OCI-LY1 (cell line): ENCODE measurements around the gene GHITM.
A peak's percentile ranks its signal among the peaks of the same experiment; 100 is the strongest.
"Not testable (repeated sequence)": the region's sequence is repeated elsewhere in the genome, so short reads cannot be mapped to it uniquely, and the experiment has no call there.

ENCODE experiments used
- H2AFZ ChIP-seq: fragments of 200-600 bp; sonication (generic), shearing (Covaris generic); 2 replicates; pipeline ENCODE4 v1.6.0; 2014; ENCODE audit warnings: antibody characterized with exemption, mild to moderate bottlenecking, low read length
- H3F3A ChIP-seq: fragments of 200-600 bp; sonication (generic), shearing (Covaris generic); 2 replicates; pipeline ENCODE4 v1.6.0; 2014; ENCODE audit warnings: mild to moderate bottlenecking, antibody characterized with exemption, low read length, moderate library complexity; ENCODE audit not compliant: insufficient read depth
- H3K27ac ChIP-seq: fragments of 200-600 bp; sonication (generic); 2 replicates; pipeline ENCODE4 v1.5.1; 2014; ENCODE audit warnings: low read length, mixed run types, mild to moderate bottlenecking, low read depth; ENCODE audit not compliant: poor library complexity, severe bottlenecking
- H3K27me3 ChIP-seq: fragments of 200-600 bp; sonication (generic); 2 replicates; pipeline ENCODE4 v1.6.0; 2014; ENCODE audit warnings: antibody characterized with exemption, mild to moderate bottlenecking, low read length, moderate library complexity; ENCODE audit not compliant: insufficient read depth
- H3K36me3 ChIP-seq: fragments of 200-600 bp; sonication (generic); 2 replicates; pipeline ENCODE4 v1.6.1; 2014; ENCODE audit warnings: mild to moderate bottlenecking, antibody characterized with exemption, low read length, moderate library complexity, mixed read lengths; ENCODE audit not compliant: insufficient read depth
- H3K4me1 ChIP-seq: fragments of 200-600 bp; sonication (generic); 2 replicates; pipeline ENCODE4 v1.5.1; 2014; ENCODE audit warnings: mild to moderate bottlenecking, low read length, moderate library complexity; ENCODE audit not compliant: insufficient read depth, severe bottlenecking
- H3K4me2 ChIP-seq: fragments of 200-600 bp; sonication (generic), shearing (Covaris generic); 2 replicates; pipeline ENCODE4 v1.6.1; 2014; ENCODE audit warnings: low read length
- H3K4me3 ChIP-seq: fragments of 200-600 bp; sonication (generic); 2 replicates; pipeline ENCODE4 v1.5.1; 2014; ENCODE audit warnings: low read length, low read depth, mild to moderate bottlenecking, mixed read lengths; ENCODE audit not compliant: poor library complexity, severe bottlenecking
- H3K79me2 ChIP-seq: fragments of 200-600 bp; shearing (Covaris generic); 2 replicates; pipeline ENCODE4 v1.6.1; 2016; ENCODE audit warnings: mixed run types, low read length, mixed read lengths; ENCODE audit not compliant: insufficient read depth
- H3K9ac ChIP-seq: fragments of 200-600 bp; sonication (generic), shearing (Covaris generic); 2 replicates; pipeline ENCODE4 v1.6.1; 2014; ENCODE audit warnings: mild to moderate bottlenecking, low read length, mixed read lengths
- H3K9me2 ChIP-seq: fragments of 200-600 bp; sonication (generic), shearing (Covaris generic); 2 replicates; pipeline ENCODE4 v1.6.1; 2014; ENCODE audit warnings: low read depth, mild to moderate bottlenecking, low read length, mixed read lengths
- H3K9me3 ChIP-seq: fragments of 200-600 bp; shearing (Covaris generic); 2 replicates; pipeline ENCODE4 v1.6.1; 2014; ENCODE audit warnings: low read length, mixed read lengths
- H4K20me1 ChIP-seq: fragments of 200-600 bp; sonication (generic), shearing (Covaris generic); 2 replicates; pipeline ENCODE4 v1.6.0; 2016; ENCODE audit warnings: mild to moderate bottlenecking, low read length; ENCODE audit not compliant: insufficient read depth
- CTCF ChIP-seq: fragments of 200-600 bp; sonication (generic), shearing (Covaris generic); IDR thresholded peaks from 2 replicates; pipeline ENCODE4 v1.5.1; 2017; ENCODE audit warnings: mild to moderate bottlenecking, antibody characterized with exemption, low read length, moderate library complexity, mixed read lengths
- EZH2 ChIP-seq: fragments of 200-600 bp; sonication (generic), shearing (Covaris generic); IDR thresholded peaks from 2 replicates; pipeline ENCODE4 v1.8.0; 2017; ENCODE audit warnings: borderline replicate concordance, mixed run types, mild to moderate bottlenecking, antibody characterized with exemption, low read length, moderate library complexity, mixed read lengths

GHITM gene

GRCh38 chr10:84138478-84139125, 707 bp upstream of the GHITM start:
- Histone ChIP-seq H3K27ac (peak overlapping the region; percentile 18), H3F3A (no peaks in the 10 kb centered on the region), H3K9me2 (no peaks in the 10 kb centered on the region), H3K9ac (peak overlapping the region; percentile 57), H4K20me1 (no peaks in the 10 kb centered on the region), H3K4me1 (peaks cover 22% of the 10 kb centered on the region), H3K36me3 (peaks cover 24% of the 10 kb centered on the region), H3K4me2 (peak overlapping the region; percentile 70), H3K79me2 (peaks cover 23% of the 10 kb centered on the region), H2AFZ (peak overlapping the region; percentile 92), H3K27me3 (no peaks in the 10 kb centered on the region), H3K9me3 (no peaks in the 10 kb centered on the region), H3K4me3 (peak overlapping the region; percentile 96)
- TF ChIP-seq EZH2, result no peak

- no peak for TF ChIP-seq CTCF
- TF ChIP-seq EZH2, result no peak
- Histone ChIP-seq H3K9me2 (no peaks in the 10 kb centered on the region), H3K27me3 (no peaks in the 10 kb centered on the region), H3K4me3 (peak overlapping the region; percentile 96), H4K20me1 (no peaks in the 10 kb centered on the region), H3F3A (no peaks in the 10 kb centered on the region), H3K27ac (peak overlapping the region; percentile 34), H2AFZ (no peak overlapping the region), H3K9ac (peak overlapping the region; percentile 94), H3K9me3 (no peaks in the 10 kb centered on the region), H3K4me1 (peaks cover 22% of the 10 kb centered on the region), H3K36me3 (peaks cover 39% of the 10 kb centered on the region), H3K79me2 (peaks cover 23% of the 10 kb centered on the region), H3K4me2 (peak overlapping the region; percentile 94)
Measured at GRCh38 chr10:84140036-84140379, 699 bp downstream of the GHITM start.

GRCh38 chr10:84147347-84147746, 8.0 kb downstream of the GHITM start:
- H3K36me3 ChIP-seq, result peaks cover 91% of the 10 kb centered on the region
- no peak overlapping the region for H3K9ac ChIP-seq
- no peaks in the 10 kb centered on the region for H3K4me1 ChIP-seq
- H3K4me3 ChIP-seq, result no peak overlapping the region
- TF ChIP-seq EZH2 (no peak), CTCF (no peak)
- H2AFZ ChIP-seq, result no peak overlapping the region
- H3K27me3 ChIP-seq, result no peaks in the 10 kb centered on the region
- no peaks in the 10 kb centered on the region for H3F3A ChIP-seq
- no peaks in the 10 kb centered on the region for H3K9me3 ChIP-seq
- no peaks in the 10 kb centered on the region for H3K9me2 ChIP-seq
- no peak overlapping the region for H3K4me2 ChIP-seq
- no peak overlapping the region for H3K27ac ChIP-seq
- H4K20me1 ChIP-seq, result no peaks in the 10 kb centered on the region
- H3K79me2 ChIP-seq, result no peaks in the 10 kb centered on the region

- H3K9ac ChIP-seq, H3K4me1 ChIP-seq, H3K27ac ChIP-seq, H3K9me2 ChIP-seq, H3K79me2 ChIP-seq, H3F3A ChIP-seq, H3K27me3 ChIP-seq, H3K4me3 ChIP-seq, H3K4me2 ChIP-seq, H4K20me1 ChIP-seq, H2AFZ ChIP-seq, H3K9me3 ChIP-seq: not testable (repeated sequence)
- peaks cover 91% of the 10 kb centered on the region for H3K36me3 ChIP-seq
- peak; percentile 48 for TF ChIP-seq CTCF
Measured at GRCh38 chr10:84148006-84148597, 8.8 kb downstream of the GHITM start.
